ENCODE data around the gene PLEKHD1. TPM values are rescaled to one million over a fixed set of nuclear protein-coding genes. Genes with fewer than 3 reads are reported as not detected.

The PLEKHD1 gene
- total RNA-seq, 1 donor from 2014 or later, result 0.24 TPM

DNA sequence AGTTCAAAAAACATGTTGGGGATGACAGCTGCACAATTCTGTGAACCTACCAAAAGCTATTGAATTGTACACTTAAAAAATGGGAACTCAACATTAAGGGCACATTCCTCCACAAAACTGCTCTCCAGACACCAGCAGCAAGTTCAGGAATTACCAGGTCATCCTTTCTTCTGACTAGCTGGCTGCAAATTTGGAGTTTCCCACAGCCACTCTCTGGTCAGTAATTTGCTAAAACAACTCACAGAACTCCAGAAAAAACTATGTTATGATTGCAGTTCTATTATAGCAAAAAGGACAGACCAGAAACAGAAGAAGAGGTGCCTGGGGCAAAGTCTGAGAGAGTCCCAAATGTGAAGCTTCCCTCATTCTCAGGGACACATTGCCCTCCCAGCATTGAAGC is 20.1 kb upstream of the PLEKHD1 start:
- TF ChIP-seq, protein P1, sequence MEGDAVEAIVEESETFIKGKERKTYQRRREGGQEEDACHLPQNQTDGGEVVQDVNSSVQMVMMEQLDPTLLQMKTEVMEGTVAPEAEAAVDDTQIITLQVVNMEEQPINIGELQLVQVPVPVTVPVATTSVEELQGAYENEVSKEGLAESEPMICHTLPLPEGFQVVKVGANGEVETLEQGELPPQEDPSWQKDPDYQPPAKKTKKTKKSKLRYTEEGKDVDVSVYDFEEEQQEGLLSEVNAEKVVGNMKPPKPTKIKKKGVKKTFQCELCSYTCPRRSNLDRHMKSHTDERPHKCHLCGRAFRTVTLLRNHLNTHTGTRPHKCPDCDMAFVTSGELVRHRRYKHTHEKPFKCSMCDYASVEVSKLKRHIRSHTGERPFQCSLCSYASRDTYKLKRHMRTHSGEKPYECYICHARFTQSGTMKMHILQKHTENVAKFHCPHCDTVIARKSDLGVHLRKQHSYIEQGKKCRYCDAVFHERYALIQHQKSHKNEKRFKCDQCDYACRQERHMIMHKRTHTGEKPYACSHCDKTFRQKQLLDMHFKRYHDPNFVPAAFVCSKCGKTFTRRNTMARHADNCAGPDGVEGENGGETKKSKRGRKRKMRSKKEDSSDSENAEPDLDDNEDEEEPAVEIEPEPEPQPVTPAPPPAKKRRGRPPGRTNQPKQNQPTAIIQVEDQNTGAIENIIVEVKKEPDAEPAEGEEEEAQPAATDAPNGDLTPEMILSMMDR (IDR thresholded peaks at IDR 0.05), result no peak
- DNase-seq (no peak), ATAC-seq (ENCODE audit: low read depth) (no peak)
- CTCF ChIA-PET, result interaction anchor here (8.1 kb wide), 1 partner anchor 223 kb away, joined by 124 read pairs; no protein-coding TSS in a partner anchor
- POLR2A ChIA-PET, result no interaction called here
- Mint-ChIP-seq H3K4me1 (no peaks in the 10 kb centered on the region), H3K36me3 (ENCODE audit: low read depth) (peaks cover 28% of the 10 kb centered on the region), H3K27ac (no peak overlapping the region), H3K9me3 (no peaks in the 10 kb centered on the region), H3K27me3 (no peaks in the 10 kb centered on the region), H3K4me3 (no peak overlapping the region)
- intact Hi-C loops (cut with micrococcal nuclease), result no loop called here

DNA sequence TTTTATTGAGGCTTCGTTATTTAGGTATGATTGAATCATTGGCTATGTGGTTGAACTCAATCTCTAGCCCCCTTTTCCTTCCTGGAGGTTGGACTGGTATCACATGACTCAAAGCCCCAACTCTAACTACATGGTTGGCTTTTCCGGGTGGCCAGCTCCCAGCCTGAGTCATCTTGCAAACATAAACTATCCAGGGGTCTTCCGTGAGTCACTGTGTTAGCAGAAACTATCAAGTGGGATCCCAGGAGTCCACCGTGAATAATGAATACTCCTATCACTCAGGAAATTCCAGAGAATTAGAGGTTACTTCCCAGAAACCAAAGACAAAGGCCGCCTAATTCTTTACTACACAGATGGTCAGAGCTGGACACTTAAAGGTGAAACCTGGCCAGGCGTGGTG is 19.7 kb upstream of the PLEKHD1 start:
- CTCF ChIA-PET, result interaction anchor here (8.1 kb wide), 1 partner anchor 223 kb away, joined by 124 read pairs; no protein-coding TSS in a partner anchor
- intact Hi-C loops (cut with micrococcal nuclease), result no loop called here
- Mint-ChIP-seq H3K4me3 (no peak overlapping the region), H3K27me3 (no peaks in the 10 kb centered on the region), H3K36me3 (ENCODE audit: low read depth) (peaks cover 28% of the 10 kb centered on the region), H3K27ac (no peak overlapping the region), H3K4me1 (no peaks in the 10 kb centered on the region), H3K9me3 (no peaks in the 10 kb centered on the region)
- DNase-seq (no peak), ATAC-seq (ENCODE audit: low read depth) (no peak)
- TF ChIP-seq, protein P1 (IDR thresholded peaks at IDR 0.05), result no peak
- POLR2A ChIA-PET, result no interaction called here

DNA sequence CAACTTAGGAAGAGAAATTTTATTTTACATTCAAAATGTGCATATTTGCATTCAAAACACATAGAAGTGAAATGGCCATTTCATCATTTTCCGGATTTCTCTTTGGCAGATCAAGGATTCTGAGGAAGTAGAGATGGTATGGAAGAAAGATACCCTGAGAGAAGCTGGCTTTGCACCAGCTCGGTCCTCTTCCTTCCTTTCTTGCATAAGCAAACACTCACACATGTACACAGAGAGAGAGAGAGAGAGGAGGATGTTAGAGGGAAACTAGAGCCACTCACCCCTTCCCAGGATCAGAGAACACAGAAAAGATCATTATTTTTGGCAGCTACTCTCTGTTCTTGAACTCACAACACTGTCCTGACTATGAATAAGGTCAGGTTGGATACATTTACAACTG is 15.6 kb upstream of the PLEKHD1 start:
- ATAC-seq (ENCODE audit: low read depth) (no peak), DNase-seq (no peak)
- H3K27me3 Mint-ChIP-seq, result no peaks in the 10 kb centered on the region
- ChIA-PET POLR2A (no interaction called here), CTCF (interaction anchor here (0.7 kb wide), 1 partner anchor 246 kb away, joined by 3 read pairs; no protein-coding TSS in a partner anchor)
- peaks cover 1% of the 10 kb centered on the region for H3K36me3 Mint-ChIP-seq (ENCODE audit: low read depth)
- no peaks in the 10 kb centered on the region for H3K4me1 Mint-ChIP-seq
- TF ChIP-seq, protein P1 (IDR thresholded peaks at IDR 0.05), result no peak
- intact Hi-C loops (cut with micrococcal nuclease), result no loop called here
- no peaks in the 10 kb centered on the region for H3K9me3 Mint-ChIP-seq
- H3K4me3 Mint-ChIP-seq, result no peak overlapping the region
- H3K27ac Mint-ChIP-seq, result no peak overlapping the region

DNA sequence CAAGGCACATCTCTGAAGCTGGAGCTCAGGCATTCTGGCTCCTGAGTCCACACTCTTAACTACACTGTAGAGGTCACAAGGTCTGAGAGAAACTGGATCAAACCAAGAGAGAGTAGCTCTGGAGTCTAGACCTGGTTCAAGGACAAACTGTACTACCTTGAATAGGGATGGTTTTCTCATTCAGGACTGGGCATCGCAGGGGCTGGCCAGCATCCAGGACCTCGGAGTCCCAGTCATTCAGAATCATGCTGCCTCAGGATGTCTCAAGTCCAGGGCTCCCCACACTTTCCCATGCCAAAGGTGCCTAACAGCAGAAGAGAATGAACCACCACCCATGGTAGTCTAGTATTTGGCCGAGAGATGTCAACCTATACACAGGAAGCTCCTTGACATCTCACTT is 13.1 kb upstream of the PLEKHD1 start:
- Mint-ChIP-seq H3K36me3 (ENCODE audit: low read depth) (no peaks in the 10 kb centered on the region), H3K4me1 (peaks cover 3% of the 10 kb centered on the region), H3K27ac (no peak overlapping the region), H3K9me3 (no peaks in the 10 kb centered on the region), H3K27me3 (no peaks in the 10 kb centered on the region), H3K4me3 (no peak overlapping the region)
- CTCF ChIA-PET, result no interaction called here
- POLR2A ChIA-PET, result no interaction called here
- intact Hi-C loops (cut with micrococcal nuclease), result no loop called here
- ATAC-seq (ENCODE audit: low read depth) (no peak), DNase-seq (no peak)
- TF ChIP-seq, protein P1 (IDR thresholded peaks at IDR 0.05), result no peak

DNA sequence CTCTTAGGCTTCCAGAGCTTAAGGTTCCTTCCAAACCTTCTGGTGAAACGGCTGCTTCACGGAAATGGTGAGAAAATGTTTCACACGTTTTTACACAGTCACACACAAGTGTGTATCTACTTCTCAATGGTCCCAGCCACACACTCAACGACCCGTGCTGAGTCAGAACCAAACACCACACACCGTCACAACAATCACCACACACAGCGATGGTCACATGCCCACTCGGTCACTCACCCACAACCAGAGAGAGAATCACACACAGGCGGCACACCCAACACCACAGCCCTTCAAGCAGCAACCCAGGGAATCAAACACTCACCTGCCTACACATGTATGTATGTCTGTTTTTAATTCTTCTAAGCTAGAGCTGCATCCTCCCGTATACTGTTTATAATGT is 12.6 kb upstream of the PLEKHD1 start:
- Mint-ChIP-seq H3K9me3 (no peaks in the 10 kb centered on the region), H3K4me1 (peaks cover 3% of the 10 kb centered on the region), H3K27ac (no peak overlapping the region), H3K27me3 (no peaks in the 10 kb centered on the region), H3K4me3 (no peak overlapping the region), H3K36me3 (ENCODE audit: low read depth) (no peaks in the 10 kb centered on the region)
- CTCF ChIA-PET, result no interaction called here
- ATAC-seq (ENCODE audit: low read depth), result no peak
- intact Hi-C loops (cut with micrococcal nuclease), result no loop called here
- DNase-seq, result no peak
- TF ChIP-seq, protein P1 (IDR thresholded peaks at IDR 0.05), result no peak
- POLR2A ChIA-PET, result no interaction called here

All from activated B cell treated with CpG ODN at 0.5 μM for 24 hours (primary cell).